ENCODE results near the gene NAE1.

DNA sequence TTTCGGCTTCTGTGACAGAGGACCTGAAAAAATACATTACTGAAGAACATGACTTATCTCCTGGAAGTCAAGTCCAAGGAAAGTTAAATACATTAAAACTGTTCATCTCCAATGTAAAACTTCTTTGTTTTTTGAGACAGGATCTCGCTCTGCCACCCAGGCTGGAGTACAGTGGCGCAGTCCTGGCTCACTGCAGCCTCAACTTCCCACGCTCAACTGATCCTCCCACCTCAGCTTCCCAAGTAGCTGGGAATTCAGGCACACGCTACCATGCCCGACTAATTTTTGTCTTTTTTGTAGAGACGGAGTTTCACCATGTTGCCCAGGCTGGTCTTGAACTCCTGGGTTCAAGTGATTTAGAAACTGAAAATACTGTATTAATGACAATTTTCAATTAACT, 19.7 kb downstream of the NAE1 start:
- TF ChIP-seq, protein P1, sequence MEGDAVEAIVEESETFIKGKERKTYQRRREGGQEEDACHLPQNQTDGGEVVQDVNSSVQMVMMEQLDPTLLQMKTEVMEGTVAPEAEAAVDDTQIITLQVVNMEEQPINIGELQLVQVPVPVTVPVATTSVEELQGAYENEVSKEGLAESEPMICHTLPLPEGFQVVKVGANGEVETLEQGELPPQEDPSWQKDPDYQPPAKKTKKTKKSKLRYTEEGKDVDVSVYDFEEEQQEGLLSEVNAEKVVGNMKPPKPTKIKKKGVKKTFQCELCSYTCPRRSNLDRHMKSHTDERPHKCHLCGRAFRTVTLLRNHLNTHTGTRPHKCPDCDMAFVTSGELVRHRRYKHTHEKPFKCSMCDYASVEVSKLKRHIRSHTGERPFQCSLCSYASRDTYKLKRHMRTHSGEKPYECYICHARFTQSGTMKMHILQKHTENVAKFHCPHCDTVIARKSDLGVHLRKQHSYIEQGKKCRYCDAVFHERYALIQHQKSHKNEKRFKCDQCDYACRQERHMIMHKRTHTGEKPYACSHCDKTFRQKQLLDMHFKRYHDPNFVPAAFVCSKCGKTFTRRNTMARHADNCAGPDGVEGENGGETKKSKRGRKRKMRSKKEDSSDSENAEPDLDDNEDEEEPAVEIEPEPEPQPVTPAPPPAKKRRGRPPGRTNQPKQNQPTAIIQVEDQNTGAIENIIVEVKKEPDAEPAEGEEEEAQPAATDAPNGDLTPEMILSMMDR (optimal IDR thresholded peaks at IDR 0.05 in 1 of 3, IDR thresholded peaks at IDR 0.05 in 1 of 3, conservative IDR thresholded peaks at IDR 0.05 in 1 of 3; ENCODE audit: extremely low read depth in 1 of 3, insufficient read depth in 2 of 3, low read length in 3 of 3) = no peak
- no peak for TF ChIP-seq EZH2 (IDR thresholded peaks at IDR 0.05; ENCODE audit: low read length)

Measured in keratinocyte (primary cell).